ENCODE measurements around the gene ABR. TPM values are rescaled to one million over a fixed set of nuclear protein-coding genes. Genes with fewer than 3 reads are reported as not detected.
A peak's percentile ranks its signal among the peaks of the same experiment; 100 is the strongest.

The ABR gene
- total and polyA plus RNA-seq, 10 donors: 18.5 to 183 (median 121) TPM

DNA sequence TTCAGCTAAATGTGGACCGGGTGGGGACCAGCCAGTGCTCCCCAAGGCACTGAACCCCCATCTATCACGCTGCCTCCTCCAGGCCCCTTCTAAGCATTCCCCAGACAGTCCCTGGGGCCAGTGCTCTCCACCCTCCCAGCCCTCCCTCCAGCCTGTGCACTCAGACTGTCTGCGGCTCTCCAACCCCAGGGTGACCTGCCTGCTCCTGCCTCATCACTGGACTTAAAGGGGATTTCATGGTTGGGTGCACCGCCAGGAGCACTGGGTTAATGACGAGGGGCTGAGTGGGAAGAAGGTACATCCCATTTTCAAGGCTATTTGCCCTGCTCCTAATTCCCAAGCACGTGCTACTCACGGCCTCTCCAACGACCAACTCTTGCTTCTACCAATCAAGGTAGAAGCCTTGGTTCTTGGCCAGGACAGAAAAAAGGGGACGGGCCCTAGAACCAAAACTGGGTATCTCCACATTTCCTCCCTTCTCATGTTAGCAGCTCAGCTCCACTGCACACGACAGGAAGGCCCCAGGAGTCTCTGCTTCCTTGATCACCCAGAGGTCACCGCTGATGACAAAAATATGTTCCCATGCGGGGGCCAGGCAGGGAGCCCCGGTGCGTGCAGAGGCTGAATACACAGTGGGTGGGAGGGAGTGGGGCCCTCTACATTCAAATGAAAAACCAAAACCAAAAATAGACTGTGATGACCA, 3.5 kb upstream of the ABR start:
- H3K4me3 ChIP-seq: peak overlapping the region in 1 of 8 donors; percentile 17
- no peak for DNase-seq
- peak overlapping the region in 4 of 8 donors; percentile 5 to 46 (median 38) for H3K27ac ChIP-seq
- peaks cover 0 to 25% (median 5%) of the 10 kb centered on the region in 7 donors for H3K27me3 ChIP-seq (replicated peaks in 1 of 7)
- no peaks in the 10 kb centered on the region for H3K9me3 ChIP-seq
- WGBS, 5 donors: 23 to 29% (median 26%) methylated on average over 13 to 14 of the region's 14 CpGs
- TF ChIP-seq POLR2AphosphoS5 (IDR thresholded peaks at IDR 0.05) (peak in 2 of 3 donors; percentile 54 to 61), POLR2A (IDR thresholded peaks at IDR 0.05) (no peak)
- TF ChIP-seq, protein P1, sequence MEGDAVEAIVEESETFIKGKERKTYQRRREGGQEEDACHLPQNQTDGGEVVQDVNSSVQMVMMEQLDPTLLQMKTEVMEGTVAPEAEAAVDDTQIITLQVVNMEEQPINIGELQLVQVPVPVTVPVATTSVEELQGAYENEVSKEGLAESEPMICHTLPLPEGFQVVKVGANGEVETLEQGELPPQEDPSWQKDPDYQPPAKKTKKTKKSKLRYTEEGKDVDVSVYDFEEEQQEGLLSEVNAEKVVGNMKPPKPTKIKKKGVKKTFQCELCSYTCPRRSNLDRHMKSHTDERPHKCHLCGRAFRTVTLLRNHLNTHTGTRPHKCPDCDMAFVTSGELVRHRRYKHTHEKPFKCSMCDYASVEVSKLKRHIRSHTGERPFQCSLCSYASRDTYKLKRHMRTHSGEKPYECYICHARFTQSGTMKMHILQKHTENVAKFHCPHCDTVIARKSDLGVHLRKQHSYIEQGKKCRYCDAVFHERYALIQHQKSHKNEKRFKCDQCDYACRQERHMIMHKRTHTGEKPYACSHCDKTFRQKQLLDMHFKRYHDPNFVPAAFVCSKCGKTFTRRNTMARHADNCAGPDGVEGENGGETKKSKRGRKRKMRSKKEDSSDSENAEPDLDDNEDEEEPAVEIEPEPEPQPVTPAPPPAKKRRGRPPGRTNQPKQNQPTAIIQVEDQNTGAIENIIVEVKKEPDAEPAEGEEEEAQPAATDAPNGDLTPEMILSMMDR (IDR thresholded peaks at IDR 0.05 in 8 of 11, conservative IDR thresholded peaks at IDR 0.05 in 3 of 11): no peak
- intact Hi-C loops (cut with DNase I; ENCODE audit: low total_unique reads): no loop called here
- peaks cover 37 to 90% (median 77%) of the 10 kb centered on the region in 6 donors for H3K4me1 ChIP-seq
- no peaks in the 10 kb centered on the region for H3K36me3 ChIP-seq

GRCh38 chr17:1182811-1183170, 3.0 kb upstream of the ABR start:
- 38 to 53% (median 51%) methylated on average over 9 to 11 of the region's 11 CpGs for WGBS, 5 donors
- intact Hi-C loops (cut with DNase I; ENCODE audit: low total_unique reads): no loop called here
- TF ChIP-seq, protein P1 (IDR thresholded peaks at IDR 0.05 in 8 of 11, conservative IDR thresholded peaks at IDR 0.05 in 3 of 11): no peak
- TF ChIP-seq POLR2AphosphoS5 (IDR thresholded peaks at IDR 0.05) (no peak), POLR2A (IDR thresholded peaks at IDR 0.05) (no peak)
- H3K27ac ChIP-seq: peak overlapping the region in 3 of 8 donors; percentile 34 to 46 (median 41)
- peaks cover 37 to 90% (median 78%) of the 10 kb centered on the region in 6 donors for H3K4me1 ChIP-seq
- DNase-seq: no peak
- H3K9me3 ChIP-seq: no peaks in the 10 kb centered on the region
- peaks cover 0 to 25% (median 5%) of the 10 kb centered on the region in 7 donors for H3K27me3 ChIP-seq (replicated peaks in 1 of 7)
- H3K4me3 ChIP-seq: no peak overlapping the region
- H3K36me3 ChIP-seq: no peaks in the 10 kb centered on the region

- no peaks in the 10 kb centered on the region for H3K36me3 ChIP-seq
- no peak for DNase-seq
- H3K4me1 ChIP-seq: peaks cover 38 to 90% (median 78%) of the 10 kb centered on the region in 6 donors
- H3K27me3 ChIP-seq (replicated peaks in 1 of 7): peaks cover 0 to 25% (median 5%) of the 10 kb centered on the region in 7 donors
- intact Hi-C loops (cut with DNase I; ENCODE audit: low total_unique reads): no loop called here
- no peak for TF ChIP-seq POLR2A (IDR thresholded peaks at IDR 0.05)
- TF ChIP-seq POLR2AphosphoS5 (IDR thresholded peaks at IDR 0.05): no peak
- TF ChIP-seq, protein P1 (IDR thresholded peaks at IDR 0.05 in 8 of 11, conservative IDR thresholded peaks at IDR 0.05 in 3 of 11): no peak
- no peak overlapping the region for H3K27ac ChIP-seq
- peak overlapping the region in 1 of 8 donors; percentile 25 for H3K4me3 ChIP-seq
- no peaks in the 10 kb centered on the region for H3K9me3 ChIP-seq
- 76 to 84% (median 80%) methylated on average over 14 of the region's 14 CpGs for WGBS, 5 donors
Measured at GRCh38 chr17:1181753-1182137, 2.0 kb upstream of the ABR start.

- H3K4me1 ChIP-seq: peaks cover 33 to 90% (median 77%) of the 10 kb centered on the region in 6 donors
- H3K9me3 ChIP-seq: no peaks in the 10 kb centered on the region
- H3K27ac ChIP-seq: no peak overlapping the region
- TF ChIP-seq POLR2A (IDR thresholded peaks at IDR 0.05) (no peak), POLR2AphosphoS5 (IDR thresholded peaks at IDR 0.05) (peak; percentile 33 to 62 (median 44))
- intact Hi-C loops (cut with DNase I; ENCODE audit: low total_unique reads): no loop called here
- H3K36me3 ChIP-seq: no peaks in the 10 kb centered on the region
- WGBS, 5 donors: 66 to 76% (median 67%) methylated on average over 15 to 23 of the region's 23 CpGs
- DNase-seq: peak; percentile 89
- H3K4me3 ChIP-seq: peak overlapping the region in 1 of 8 donors; percentile 25
- peaks cover 0 to 25% (median 5%) of the 10 kb centered on the region in 7 donors for H3K27me3 ChIP-seq (replicated peaks in 1 of 7)
Measured at GRCh38 chr17:1180958-1181752, 1.4 kb upstream of the ABR start.

All from spleen (tissue), 11 donors.